HepG2 (cell line): Measurements from ENCODE around the gene CNGA3. TPM values are rescaled to one million over a fixed set of nuclear protein-coding genes. Genes with fewer than 3 reads are reported as not detected.

Experiments used
- ATAC-seq: fragments of 200-7000 bp; cut with Tn5 transposase; 3 replicates; pipeline ENCODE4 v1.9.1; 2020; ENCODE audit warnings: mild to moderate bottlenecking, moderate library complexity
- BruUV-seq: library from RNA; stranded (reverse); fragments of 400-500 nt; replicated peaks from 2 replicates; lab custom pipeline; 2021; lab: Mats Ljungman, UMichigan
- CTCF ChIA-PET: fragments of 300-600 bp; formaldehyde crosslinking; extraction: SDS; loops from one replicate; lab custom pipeline; 2021; ENCODE audit warnings: low total read pairs, inconsistent platforms, low intra/inter-chr PET ratio; lab: Yijun Ruan, JAX
- POLR2A ChIA-PET: fragments of 350-600 bp; sonication (Branson Sonifier 250); formaldehyde crosslinking; loops from one replicate; lab custom pipeline; 2020; ENCODE audit warnings: antibody characterized with exemption, inconsistent platforms; lab: Yijun Ruan, JAX
- DNase-seq: peaks from one replicate; pipeline ENCODE4 v3.0.0-alpha.2; 2015; ENCODE audit warnings: low spot score
- FAIRE-seq: peaks from 3 replicates; lab custom pipeline; 2011; peaks lifted over from hg19 to GRCh38; lab: Jason Lieb, UNC
- H2AFZ ChIP-seq: one replicate; pipeline ENCODE4 v1.6.1; 2011; ENCODE audit warnings: low read length, inconsistent platforms
- H3K27ac ChIP-seq: fragments of 300-600 bp; 3 replicates; pipeline ENCODE4 v1.8.0; 2011; ENCODE audit warnings: mixed run types, mild to moderate bottlenecking, mixed read lengths, low read length, inconsistent platforms; ENCODE audit not compliant: insufficient read depth; ENCODE audit errors: extremely low read length
- H3K27me3 ChIP-seq, 2 experiments: fragments of 200-600 bp in 1 of 2; 2 replicates in 1 of 2; 3 replicates in 1 of 2; pipeline versions ENCODE4 v1.6.0 to v1.8.0; 2011; ENCODE audit warnings: low read length in 2 of 2, mild to moderate bottlenecking in 2 of 2, moderate library complexity in 2 of 2, inconsistent platforms in 1 of 2; ENCODE audit not compliant: insufficient read depth in 2 of 2, control insufficient read depth in 1 of 2
- H3K36me3 ChIP-seq, 2 experiments: fragments of 200-600 bp in 1 of 2; replicated peaks in 1 of 2; 2 replicates in 1 of 2; 3 replicates in 1 of 2; pipeline versions ENCODE4 v1.5.1 to v1.8.0; 2011; ENCODE audit warnings: low read length in 2 of 2, inconsistent platforms in 1 of 2; ENCODE audit not compliant: insufficient read depth in 2 of 2, control insufficient read depth in 1 of 2
- H3K4me1 ChIP-seq: 2 replicates; pipeline ENCODE4 v1.5.1; 2012; ENCODE audit warnings: low read length, inconsistent platforms; ENCODE audit not compliant: insufficient read depth
- H3K4me2 ChIP-seq: 2 replicates; pipeline ENCODE4 v1.6.0; 2011; ENCODE audit warnings: low read depth, low read length, inconsistent platforms
- H3K4me3 ChIP-seq, 3 experiments: fragments of 200-600 bp in 1 of 3; sonication (generic), shearing (Covaris generic) in 1 of 3; replicated peaks in 1 of 3; 2 replicates each; pipeline ENCODE4 v1.5.1; 2011 to 2016; ENCODE audit warnings: low read length in 3 of 3, inconsistent platforms in 2 of 3, low read depth in 2 of 3, mild to moderate bottlenecking in 2 of 3, control low read depth in 1 of 3, mixed read lengths in 1 of 3; ENCODE audit not compliant: insufficient read depth in 1 of 3
- H3K79me2 ChIP-seq: one replicate; pipeline ENCODE4 v1.6.1; 2011; ENCODE audit warnings: low read length, inconsistent platforms; ENCODE audit not compliant: insufficient read depth
- H3K9ac ChIP-seq: 2 replicates; pipeline ENCODE4 v1.6.0; 2011; ENCODE audit warnings: mild to moderate bottlenecking, low read depth, low read length, inconsistent platforms; ENCODE audit not compliant: insufficient read depth
- H3K9me3 ChIP-seq: 2 replicates; pipeline ENCODE4 v1.5.1; 2012; ENCODE audit warnings: mild to moderate bottlenecking, low read length
- H4K20me1 ChIP-seq: 2 replicates; pipeline ENCODE4 v1.6.0; 2011; ENCODE audit warnings: inconsistent platforms, mild to moderate bottlenecking, low read length, moderate library complexity; ENCODE audit not compliant: insufficient read depth
- KLF6 ChIP-seq: IDR thresholded peaks from 2 replicates; pipeline ENCODE4 v1.8.0; 2016; ENCODE audit warnings: missing biosample characterization, missing genetic modification reagents
- POLR2AphosphoS2 ChIP-seq: IDR thresholded peaks from 2 replicates; pipeline ENCODE4 v1.6.1; 2011; ENCODE audit warnings: low read depth, low read length, improper control_type of control experiment
- REPIN1 ChIP-seq: sonication (generic); formaldehyde crosslinking; IDR thresholded peaks from 2 replicates; pipeline ENCODE4 v1.8.0; 2022; ENCODE audit warnings: missing genetic modification reagents, low read depth, mild to moderate bottlenecking, borderline replicate concordance
- ZEB1 ChIP-seq: IDR thresholded peaks from 2 replicates; pipeline ENCODE4 v1.6.1; 2012; ENCODE audit warnings: mild to moderate bottlenecking, low read depth, inconsistent platforms; ENCODE audit not compliant: insufficient replicate concordance
- ZNF33A ChIP-seq: sonication (generic); formaldehyde crosslinking; IDR thresholded peaks from 2 replicates; pipeline ENCODE4 v1.5.1; 2020; ENCODE audit warnings: missing genetic modification reagents, mild to moderate bottlenecking, moderate library complexity, borderline replicate concordance
- ZNF547 ChIP-seq: sonication (generic); formaldehyde crosslinking; IDR thresholded peaks from 2 replicates; pipeline ENCODE4 v1.5.1; 2020; ENCODE audit warnings: mild to moderate bottlenecking, missing genetic modification reagents
- ZNF549 ChIP-seq: sonication (generic); formaldehyde crosslinking; IDR thresholded peaks from 2 replicates; pipeline ENCODE4 v1.5.0; 2020; ENCODE audit warnings: missing genetic modification reagents
- ZNF614 ChIP-seq: IDR thresholded peaks from 2 replicates; pipeline ENCODE4 v1.6.1; 2018; ENCODE audit warnings: missing biosample characterization, missing genetic modification reagents, inconsistent platforms, borderline replicate concordance
- WGBS: methylation state at CpG from one replicate; pipeline ENCODE4 v1.1.6; 2017; ENCODE audit warnings: low lambda C conversion rate; 5-methylcytosine and 5-hydroxymethylcytosine counted together
- in situ Hi-C: cut with HindIII; loops from 2 replicates; pipeline ENCODE4 v1.10.0; 2017; ENCODE audit warnings: low pct_unique_long_range_greater_than_20kb; ENCODE audit not compliant: extremely low pct_ligation_motif_present
- intact Hi-C: fragments of 100-400 bp; cut with micrococcal nuclease; formaldehyde crosslinking; loops from one replicate; pipeline ENCODE4 v1.10.0; 2022; ENCODE audit not compliant: unreplicated experiment
- polyA plus RNA-seq, 8 experiments: library from polyadenylated mRNA; depleted of rRNA in 3 of 8; stranded (reverse) in 7 of 8; unstranded in 1 of 8; fragments of >200 nt; fragmentation: Illumina TruSeq in 4 of 8; extraction: Trizol in 4 of 8; gene quantifications; 2 replicates each; pipeline versions ENCODE4 v1.2.1 to v1.2.3, GENCODE V29; 2011 to 2016; ENCODE audit warnings: low read depth in 4 of 8, missing spikeins in 1 of 8, mixed read lengths in 1 of 8; ENCODE audit not compliant: insufficient read depth in 1 of 8
- total RNA-seq, 5 experiments: library from RNA; depleted of rRNA; stranded (reverse); fragments of >200 nt; fragmentation: Illumina TruSeq; extraction: Trizol; gene quantifications; 2 replicates each; pipeline ENCODE4 v1.2.3, GENCODE V29; 2016; ENCODE audit warnings: low read depth in 1 of 5
- TF ChIP-seq, protein P1 (sequence below): sonication (generic); formaldehyde crosslinking; IDR thresholded peaks from 2 replicates; pipeline ENCODE4 v1.4.0; 2020; ENCODE audit warnings: missing genetic modification reagents
- TF ChIP-seq, protein P2 (sequence below): sonication (generic); formaldehyde crosslinking; IDR thresholded peaks from 2 replicates; pipeline ENCODE4 v1.4.0; 2020; ENCODE audit warnings: missing genetic modification reagents, borderline replicate concordance

Gene CNGA3
- total and polyA plus RNA-seq, 2 of the 13 experiments (the other 11 are each of a cell fraction or from before 2014, with no cell fraction given) = not detected

DNA sequence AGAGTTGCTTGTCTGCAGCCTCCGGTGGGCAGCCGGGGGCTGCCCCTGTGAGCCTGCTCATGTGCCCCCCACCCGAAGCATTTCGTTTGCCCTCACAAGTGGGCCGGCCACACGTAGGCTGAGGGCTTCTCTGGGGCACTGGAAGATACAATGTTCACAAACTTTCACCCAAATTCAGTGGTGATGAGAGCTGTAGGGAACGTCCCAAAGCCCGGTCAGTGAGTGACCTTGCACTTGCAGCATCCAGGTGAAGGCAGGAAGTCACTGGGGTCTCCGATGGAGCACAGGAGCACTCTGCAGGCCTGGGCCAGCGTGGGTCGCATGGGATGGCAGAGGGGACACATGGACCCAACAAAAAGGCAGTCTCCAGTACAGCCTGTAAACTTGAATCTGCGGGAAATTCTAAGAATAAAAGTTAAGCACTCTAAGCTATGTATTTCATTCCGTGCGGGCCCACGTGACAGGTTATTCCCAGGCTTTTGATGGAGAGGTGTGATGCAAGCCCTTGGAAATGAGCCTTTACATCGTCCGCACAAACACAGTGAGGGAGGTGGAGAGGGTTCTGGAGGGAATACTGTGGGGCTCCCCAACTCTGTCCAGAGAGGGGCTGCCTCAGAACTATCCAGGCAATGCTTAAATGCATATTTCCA, 42.5 kb downstream of the CNGA3 start:
- no peak overlapping the region for H3K27ac ChIP-seq
- WGBS = 38% methylated on average over 17 of the region's 17 CpGs
- no peaks in the 10 kb centered on the region for H3K9me3 ChIP-seq
- no peak for DNase-seq
- H2AFZ ChIP-seq = no peak overlapping the region
- H3K9ac ChIP-seq = no peak overlapping the region
- POLR2A ChIA-PET = no interaction called here
- H3K4me2 ChIP-seq = no peak overlapping the region
- CTCF ChIA-PET = no interaction called here
- 0 out of 2 replicates have a peak, but pooled peaks cover 5% of the 10 kb centered on the region for H4K20me1 ChIP-seq
- H3K27me3 ChIP-seq = peaks cover 0 to 52% of the 10 kb centered on the region in 2 experiments; a peak in 4 of 5 replicates
- no peaks in the 10 kb centered on the region for H3K36me3 ChIP-seq
- in situ Hi-C loops (loop anchor here (10.0 kb wide), 1 partner anchor 684 kb away; no protein-coding TSS in a partner anchor), intact Hi-C loops (no loop called here)
- no TSS peak for BruUV-seq
- no peak for ATAC-seq
- no peak overlapping the region for H3K4me3 ChIP-seq
- H3K4me1 ChIP-seq = no peaks in the 10 kb centered on the region
- no peaks in the 10 kb centered on the region for H3K79me2 ChIP-seq
- no peak for FAIRE-seq
- TF ChIP-seq ZNF33A (CRISPR knock-in tag) (no peak), ZEB1 (no peak), ZNF547 (no peak), POLR2AphosphoS2 (no peak), REPIN1 (no peak), ZNF549 (CRISPR knock-in tag) (no peak), KLF6 (CRISPR knock-in tag) (no peak), ZNF614 (CRISPR knock-in tag) (no peak)
- TF ChIP-seq, protein P1, sequence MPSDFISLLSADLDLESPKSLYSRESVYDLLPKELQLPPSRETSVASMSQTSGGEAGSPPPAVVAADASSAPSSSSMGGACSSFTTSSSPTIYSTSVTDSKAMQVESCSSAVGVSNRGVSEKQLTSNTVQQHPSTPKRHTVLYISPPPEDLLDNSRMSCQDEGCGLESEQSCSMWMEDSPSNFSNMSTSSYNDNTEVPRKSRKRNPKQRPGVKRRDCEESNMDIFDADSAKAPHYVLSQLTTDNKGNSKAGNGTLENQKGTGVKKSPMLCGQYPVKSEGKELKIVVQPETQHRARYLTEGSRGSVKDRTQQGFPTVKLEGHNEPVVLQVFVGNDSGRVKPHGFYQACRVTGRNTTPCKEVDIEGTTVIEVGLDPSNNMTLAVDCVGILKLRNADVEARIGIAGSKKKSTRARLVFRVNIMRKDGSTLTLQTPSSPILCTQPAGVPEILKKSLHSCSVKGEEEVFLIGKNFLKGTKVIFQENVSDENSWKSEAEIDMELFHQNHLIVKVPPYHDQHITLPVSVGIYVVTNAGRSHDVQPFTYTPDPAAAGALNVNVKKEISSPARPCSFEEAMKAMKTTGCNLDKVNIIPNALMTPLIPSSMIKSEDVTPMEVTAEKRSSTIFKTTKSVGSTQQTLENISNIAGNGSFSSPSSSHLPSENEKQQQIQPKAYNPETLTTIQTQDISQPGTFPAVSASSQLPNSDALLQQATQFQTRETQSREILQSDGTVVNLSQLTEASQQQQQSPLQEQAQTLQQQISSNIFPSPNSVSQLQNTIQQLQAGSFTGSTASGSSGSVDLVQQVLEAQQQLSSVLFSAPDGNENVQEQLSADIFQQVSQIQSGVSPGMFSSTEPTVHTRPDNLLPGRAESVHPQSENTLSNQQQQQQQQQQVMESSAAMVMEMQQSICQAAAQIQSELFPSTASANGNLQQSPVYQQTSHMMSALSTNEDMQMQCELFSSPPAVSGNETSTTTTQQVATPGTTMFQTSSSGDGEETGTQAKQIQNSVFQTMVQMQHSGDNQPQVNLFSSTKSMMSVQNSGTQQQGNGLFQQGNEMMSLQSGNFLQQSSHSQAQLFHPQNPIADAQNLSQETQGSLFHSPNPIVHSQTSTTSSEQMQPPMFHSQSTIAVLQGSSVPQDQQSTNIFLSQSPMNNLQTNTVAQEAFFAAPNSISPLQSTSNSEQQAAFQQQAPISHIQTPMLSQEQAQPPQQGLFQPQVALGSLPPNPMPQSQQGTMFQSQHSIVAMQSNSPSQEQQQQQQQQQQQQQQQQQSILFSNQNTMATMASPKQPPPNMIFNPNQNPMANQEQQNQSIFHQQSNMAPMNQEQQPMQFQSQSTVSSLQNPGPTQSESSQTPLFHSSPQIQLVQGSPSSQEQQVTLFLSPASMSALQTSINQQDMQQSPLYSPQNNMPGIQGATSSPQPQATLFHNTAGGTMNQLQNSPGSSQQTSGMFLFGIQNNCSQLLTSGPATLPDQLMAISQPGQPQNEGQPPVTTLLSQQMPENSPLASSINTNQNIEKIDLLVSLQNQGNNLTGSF = no peak
- TF ChIP-seq, protein P2, sequence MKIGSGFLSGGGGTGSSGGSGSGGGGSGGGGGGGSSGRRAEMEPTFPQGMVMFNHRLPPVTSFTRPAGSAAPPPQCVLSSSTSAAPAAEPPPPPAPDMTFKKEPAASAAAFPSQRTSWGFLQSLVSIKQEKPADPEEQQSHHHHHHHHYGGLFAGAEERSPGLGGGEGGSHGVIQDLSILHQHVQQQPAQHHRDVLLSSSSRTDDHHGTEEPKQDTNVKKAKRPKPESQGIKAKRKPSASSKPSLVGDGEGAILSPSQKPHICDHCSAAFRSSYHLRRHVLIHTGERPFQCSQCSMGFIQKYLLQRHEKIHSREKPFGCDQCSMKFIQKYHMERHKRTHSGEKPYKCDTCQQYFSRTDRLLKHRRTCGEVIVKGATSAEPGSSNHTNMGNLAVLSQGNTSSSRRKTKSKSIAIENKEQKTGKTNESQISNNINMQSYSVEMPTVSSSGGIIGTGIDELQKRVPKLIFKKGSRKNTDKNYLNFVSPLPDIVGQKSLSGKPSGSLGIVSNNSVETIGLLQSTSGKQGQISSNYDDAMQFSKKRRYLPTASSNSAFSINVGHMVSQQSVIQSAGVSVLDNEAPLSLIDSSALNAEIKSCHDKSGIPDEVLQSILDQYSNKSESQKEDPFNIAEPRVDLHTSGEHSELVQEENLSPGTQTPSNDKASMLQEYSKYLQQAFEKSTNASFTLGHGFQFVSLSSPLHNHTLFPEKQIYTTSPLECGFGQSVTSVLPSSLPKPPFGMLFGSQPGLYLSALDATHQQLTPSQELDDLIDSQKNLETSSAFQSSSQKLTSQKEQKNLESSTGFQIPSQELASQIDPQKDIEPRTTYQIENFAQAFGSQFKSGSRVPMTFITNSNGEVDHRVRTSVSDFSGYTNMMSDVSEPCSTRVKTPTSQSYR (CRISPR knock-in tag) = no peak
